ENCODE results near the gene BCL2L12. TPM values are rescaled to one million over a fixed set of nuclear protein-coding genes. Genes with fewer than 3 reads are reported as not detected.

The BCL2L12 gene
- total and polyA plus RNA-seq, 3 experiments from 2014 or later, result 18.9 to 70.9 (median 68.2) TPM

- POLR2A ChIA-PET, result no interaction called here
- CTCF ChIA-PET, result interaction anchor here (1.5 kb wide), 1 partner anchor 18 kb away, joined by 3 read pairs; no protein-coding TSS in a partner anchor
- Mint-ChIP-seq H3K36me3 (no peaks in the 10 kb centered on the region), H3K27ac (no peak overlapping the region), H3K4me3 (no peak overlapping the region), H3K9me3 (no peaks in the 10 kb centered on the region), H3K27me3 (peaks cover 0 to 7% of the 10 kb centered on the region in 2 donors), H3K4me1 (no peaks in the 10 kb centered on the region)
- no peaks in the 10 kb centered on the region for H3K4me1 ChIP-seq (ENCODE audit: insufficient read depth, low read length)
- H3K4me3 ChIP-seq (ENCODE audit: low read length), result no peak overlapping the region
- H3K9me3 ChIP-seq (ENCODE audit: low read length), result no peaks in the 10 kb centered on the region
- H3K36me3 ChIP-seq (ENCODE audit: insufficient read depth, low read length), result no peaks in the 10 kb centered on the region
- DNase-seq, result no peak
- H3K27ac ChIP-seq (ENCODE audit: low read depth, low read length), result no peak overlapping the region
- H3K27me3 ChIP-seq (ENCODE audit: insufficient read depth, low read length, poor library complexity, severe bottlenecking), result no peaks in the 10 kb centered on the region
Observed at GRCh38 chr19:49699364-49699763, 33.6 kb downstream of the BCL2L12 start.

GRCh38 chr19:49700563-49700962 is 34.8 kb downstream of the BCL2L12 start:
- Mint-ChIP-seq H3K4me1 (no peaks in the 10 kb centered on the region), H3K27me3 (peaks cover 0 to 5% of the 10 kb centered on the region in 2 donors), H3K9me3 (no peaks in the 10 kb centered on the region), H3K4me3 (no peak overlapping the region), H3K27ac (no peak overlapping the region), H3K36me3 (no peaks in the 10 kb centered on the region)
- no peaks in the 10 kb centered on the region for H3K36me3 ChIP-seq (ENCODE audit: insufficient read depth, low read length)
- no peak for DNase-seq
- no peak overlapping the region for H3K4me3 ChIP-seq (ENCODE audit: low read length)
- ChIA-PET POLR2A (no interaction called here), CTCF (no interaction called here)
- H3K9me3 ChIP-seq (ENCODE audit: low read length), result no peaks in the 10 kb centered on the region
- H3K4me1 ChIP-seq (ENCODE audit: insufficient read depth, low read length), result no peaks in the 10 kb centered on the region
- H3K27ac ChIP-seq (ENCODE audit: low read depth, low read length), result no peak overlapping the region
- H3K27me3 ChIP-seq (ENCODE audit: insufficient read depth, low read length, poor library complexity, severe bottlenecking), result no peaks in the 10 kb centered on the region

GRCh38 chr19:49701271-49701786 is 35.6 kb downstream of the BCL2L12 start:
- H3K36me3 ChIP-seq (ENCODE audit: insufficient read depth, low read length), result no peaks in the 10 kb centered on the region
- H3K27ac Mint-ChIP-seq, result no peak overlapping the region
- no peak overlapping the region for H3K4me3 Mint-ChIP-seq
- H3K9me3 Mint-ChIP-seq, result no peaks in the 10 kb centered on the region
- no peak overlapping the region for H3K4me3 ChIP-seq (ENCODE audit: low read length)
- H3K4me1 Mint-ChIP-seq, result no peaks in the 10 kb centered on the region
- POLR2A ChIA-PET, result no interaction called here
- no peak for DNase-seq
- CTCF ChIA-PET, result no interaction called here
- no peaks in the 10 kb centered on the region for H3K27me3 ChIP-seq (ENCODE audit: insufficient read depth, low read length, poor library complexity, severe bottlenecking)
- no peaks in the 10 kb centered on the region for H3K9me3 ChIP-seq (ENCODE audit: low read length)
- H3K27me3 Mint-ChIP-seq, result peaks cover 0 to 8% of the 10 kb centered on the region in 2 donors
- no peaks in the 10 kb centered on the region for H3K36me3 Mint-ChIP-seq
- no peak overlapping the region for H3K27ac ChIP-seq (ENCODE audit: low read depth, low read length)
- H3K4me1 ChIP-seq (ENCODE audit: insufficient read depth, low read length), result no peaks in the 10 kb centered on the region

- H3K27me3 ChIP-seq (ENCODE audit: insufficient read depth, low read length, poor library complexity, severe bottlenecking), result no peaks in the 10 kb centered on the region
- H3K9me3 ChIP-seq (ENCODE audit: low read length), result no peaks in the 10 kb centered on the region
- H3K4me3 ChIP-seq (ENCODE audit: low read length), result no peak overlapping the region
- no peaks in the 10 kb centered on the region for H3K4me1 ChIP-seq (ENCODE audit: insufficient read depth, low read length)
- peaks cover 2 to 9% of the 10 kb centered on the region in 2 donors for H3K27me3 Mint-ChIP-seq
- CTCF ChIA-PET, result interaction anchor here (0.9 kb wide), 1 partner anchor 13 kb away, joined by 3 read pairs; no protein-coding TSS in a partner anchor
- no peak overlapping the region for H3K4me3 Mint-ChIP-seq
- H3K36me3 ChIP-seq (ENCODE audit: insufficient read depth, low read length), result no peaks in the 10 kb centered on the region
- no peak overlapping the region for H3K27ac ChIP-seq (ENCODE audit: low read depth, low read length)
- H3K27ac Mint-ChIP-seq, result no peak overlapping the region
- POLR2A ChIA-PET, result no interaction called here
- no peak for DNase-seq
- H3K9me3 Mint-ChIP-seq, result no peaks in the 10 kb centered on the region
- peaks cover 0 to 1% (median 0%) of the 10 kb centered on the region in 3 donors for H3K36me3 Mint-ChIP-seq
- no peaks in the 10 kb centered on the region for H3K4me1 Mint-ChIP-seq
Observed at GRCh38 chr19:49704888-49705642, 39.3 kb downstream of the BCL2L12 start.

GRCh38 chr19:49705919-49706318 is 40.2 kb downstream of the BCL2L12 start:
- Histone ChIP-seq H3K4me3 (ENCODE audit: low read length) (no peak overlapping the region), H3K9me3 (ENCODE audit: low read length) (no peaks in the 10 kb centered on the region), H3K4me1 (ENCODE audit: insufficient read depth, low read length) (no peaks in the 10 kb centered on the region), H3K36me3 (ENCODE audit: insufficient read depth, low read length) (no peaks in the 10 kb centered on the region), H3K27me3 (ENCODE audit: insufficient read depth, low read length, poor library complexity, severe bottlenecking) (no peaks in the 10 kb centered on the region), H3K27ac (ENCODE audit: low read depth, low read length) (no peak overlapping the region)
- no peak for DNase-seq
- Mint-ChIP-seq H3K27ac (no peak overlapping the region), H3K27me3 (peaks cover 5 to 11% of the 10 kb centered on the region in 2 donors), H3K36me3 (peaks cover 0 to 5% (median 0%) of the 10 kb centered on the region in 3 donors), H3K4me3 (no peak overlapping the region), H3K9me3 (no peaks in the 10 kb centered on the region), H3K4me1 (no peaks in the 10 kb centered on the region)
- CTCF ChIA-PET, result no interaction called here
- POLR2A ChIA-PET, result no interaction called here

- Mint-ChIP-seq H3K9me3 (no peaks in the 10 kb centered on the region), H3K36me3 (peaks cover 0 to 5% (median 0%) of the 10 kb centered on the region in 3 donors), H3K4me1 (no peaks in the 10 kb centered on the region), H3K27ac (peak overlapping the region in 1 of 8 donors; percentile 29), H3K27me3 (peaks cover 5 to 7% of the 10 kb centered on the region in 2 donors), H3K4me3 (no peak overlapping the region)
- DNase-seq, result no peak
- ChIA-PET CTCF (no interaction called here), POLR2A (interaction anchor here (0.6 kb wide), 1 partner anchor 62 kb away, joined by 3 read pairs; no protein-coding TSS in a partner anchor)
- no peaks in the 10 kb centered on the region for H3K9me3 ChIP-seq (ENCODE audit: low read length)
- no peaks in the 10 kb centered on the region for H3K4me1 ChIP-seq (ENCODE audit: insufficient read depth, low read length)
- H3K27me3 ChIP-seq (ENCODE audit: insufficient read depth, low read length, poor library complexity, severe bottlenecking), result no peaks in the 10 kb centered on the region
- H3K4me3 ChIP-seq (ENCODE audit: low read length), result no peak overlapping the region
- H3K27ac ChIP-seq (ENCODE audit: low read depth, low read length), result no peak overlapping the region
- H3K36me3 ChIP-seq (ENCODE audit: insufficient read depth, low read length), result no peaks in the 10 kb centered on the region
Observed at GRCh38 chr19:49710372-49710951, 44.7 kb downstream of the BCL2L12 start.

GRCh38 chr19:49712397-49712859 is 46.7 kb downstream of the BCL2L12 start:
- H3K9me3 Mint-ChIP-seq, result no peaks in the 10 kb centered on the region
- H3K27ac ChIP-seq (ENCODE audit: low read depth, low read length), result no peak overlapping the region
- H3K4me3 ChIP-seq (ENCODE audit: low read length), result no peak overlapping the region
- H3K9me3 ChIP-seq (ENCODE audit: low read length), result no peaks in the 10 kb centered on the region
- ChIA-PET POLR2A (interaction anchor here (0.6 kb wide), 1 partner anchor 172 kb away, joined by 4 read pairs; no protein-coding TSS in a partner anchor), CTCF (no interaction called here)
- H3K4me3 Mint-ChIP-seq, result no peak overlapping the region
- no peaks in the 10 kb centered on the region for H3K4me1 ChIP-seq (ENCODE audit: insufficient read depth, low read length)
- DNase-seq, result no peak
- no peaks in the 10 kb centered on the region for H3K27me3 ChIP-seq (ENCODE audit: insufficient read depth, low read length, poor library complexity, severe bottlenecking)
- H3K27ac Mint-ChIP-seq, result no peak overlapping the region
- H3K36me3 ChIP-seq (ENCODE audit: insufficient read depth, low read length), result no peaks in the 10 kb centered on the region
- peaks cover 0 to 7% (median 0%) of the 10 kb centered on the region in 3 donors for H3K36me3 Mint-ChIP-seq
- peaks cover 4 to 5% of the 10 kb centered on the region in 2 donors for H3K27me3 Mint-ChIP-seq
- H3K4me1 Mint-ChIP-seq, result peaks cover 3 to 5% (median 4%) of the 10 kb centered on the region in 3 donors

GRCh38 chr19:49713236-49713845 is 47.6 kb downstream of the BCL2L12 start:
- ChIA-PET POLR2A (interaction anchor here (0.5 to 0.6 kb wide), 2 partner anchors 173 to 833 kb away, joined by 3 to 4 read pairs; no protein-coding TSS in a partner anchor), CTCF (no interaction called here)
- Mint-ChIP-seq H3K36me3 (peaks cover 0 to 10% (median 1%) of the 10 kb centered on the region in 3 donors), H3K27me3 (peaks cover 4 to 5% of the 10 kb centered on the region in 2 donors), H3K9me3 (no peaks in the 10 kb centered on the region), H3K4me3 (no peak overlapping the region), H3K27ac (peak overlapping the region in 1 of 8 donors; percentile 90), H3K4me1 (peaks cover 7 to 10% (median 8%) of the 10 kb centered on the region in 3 donors)
- no peak for DNase-seq
- Histone ChIP-seq H3K36me3 (ENCODE audit: insufficient read depth, low read length) (no peaks in the 10 kb centered on the region), H3K27ac (ENCODE audit: low read depth, low read length) (no peak overlapping the region), H3K4me3 (ENCODE audit: low read length) (no peak overlapping the region), H3K9me3 (ENCODE audit: low read length) (no peaks in the 10 kb centered on the region), H3K27me3 (ENCODE audit: insufficient read depth, low read length, poor library complexity, severe bottlenecking) (no peaks in the 10 kb centered on the region), H3K4me1 (ENCODE audit: insufficient read depth, low read length) (peaks cover 7% of the 10 kb centered on the region)
